NCI-H1436 treated with DMSO at 0.1 percent for 48 hours (cell line): Measurements from ENCODE around the gene GRIA1.

ENCODE experiments used
- DNase-seq: peaks from one replicate; lab custom pipeline; 2025; lab: John Stamatoyannopoulos, UW

GRIA1 gene

GRCh38 chr5:153498516-153498915 lies 8.0 kb downstream of the GRIA1 start:
- DNase-seq = no peak

GRCh38 chr5:153500178-153500577 lies 9.7 kb downstream of the GRIA1 start:
- DNase-seq = no peak

- DNase-seq = no peak
Measured at GRCh38 chr5:153504726-153505125, 14.3 kb downstream of the GRIA1 start.

- DNase-seq = no peak
Measured at GRCh38 chr5:153508700-153509099, 18.2 kb downstream of the GRIA1 start.

- DNase-seq = no peak
Measured at GRCh38 chr5:153511622-153512021, 21.2 kb downstream of the GRIA1 start.

GRCh38 chr5:153513156-153513555 lies 22.7 kb downstream of the GRIA1 start:
- no peak for DNase-seq

- DNase-seq = no peak
Measured at GRCh38 chr5:153515301-153515700, 24.8 kb downstream of the GRIA1 start.

- no peak for DNase-seq
Measured at GRCh38 chr5:153516504-153517240, 26.2 kb downstream of the GRIA1 start.

GRCh38 chr5:153517241-153517611 lies 26.8 kb downstream of the GRIA1 start:
- DNase-seq = no peak

GRCh38 chr5:153520137-153520536 lies 29.7 kb downstream of the GRIA1 start:
- DNase-seq = no peak

- no peak for DNase-seq
Measured at GRCh38 chr5:153520952-153521351, 30.5 kb downstream of the GRIA1 start.

GRCh38 chr5:153523211-153523610 lies 32.7 kb downstream of the GRIA1 start:
- DNase-seq = no peak

- DNase-seq = no peak
Measured at GRCh38 chr5:153523831-153524230, 33.4 kb downstream of the GRIA1 start.

- DNase-seq = no peak
Measured at GRCh38 chr5:153525536-153525935, 35.1 kb downstream of the GRIA1 start.

- DNase-seq = no peak
Measured at GRCh38 chr5:153530357-153531143, 40.1 kb downstream of the GRIA1 start.

GRCh38 chr5:153533546-153533945 lies 43.1 kb downstream of the GRIA1 start:
- no peak for DNase-seq

GRCh38 chr5:153534102-153534501 lies 43.6 kb downstream of the GRIA1 start:
- no peak for DNase-seq

- no peak for DNase-seq
Measured at GRCh38 chr5:153537207-153537606, 46.7 kb downstream of the GRIA1 start.

GRCh38 chr5:153539983-153540382 lies 49.5 kb downstream of the GRIA1 start:
- no peak for DNase-seq

- no peak for DNase-seq
Measured at GRCh38 chr5:153542536-153542935, 52.1 kb downstream of the GRIA1 start.

- DNase-seq = no peak
Measured at GRCh38 chr5:153543288-153543687, 52.8 kb downstream of the GRIA1 start.

- no peak for DNase-seq
Measured at GRCh38 chr5:153543959-153544470, 53.5 kb downstream of the GRIA1 start.

- no peak for DNase-seq
Measured at GRCh38 chr5:153544706-153545105, 54.2 kb downstream of the GRIA1 start.
